Natural killer cell (primary cell): ENCODE results near the gene LRRC1. TPM values are rescaled to one million over a fixed set of nuclear protein-coding genes. Genes with fewer than 3 reads are reported as not detected.

Experiments
- ATAC-seq, 3 donors: fragments of 150-1000 bp in 2 of 3; fragments of 200-7000 bp in 1 of 3; cut with Tn5 transposase; 1 replicate in 1 of 3; 2 replicates in 2 of 3; pipeline ENCODE4 v1.10.0; 2021; ENCODE audit warnings: mild to moderate bottlenecking in 2 of 3, moderate library complexity in 2 of 3
- DNase-seq, 2 donors: peaks; one replicate each; pipeline versions ENCODE4 v3.0.0 to v3.0.0-alpha.2; 2013 to 2021; ENCODE audit warnings: mixed read lengths in 1 of 2
- H3K27ac ChIP-seq: one replicate; pipeline ENCODE4 v1.5.1; 2013; ENCODE audit warnings: mild to moderate bottlenecking, low read length
- H3K27me3 ChIP-seq: one replicate; pipeline ENCODE4 v1.6.1; 2013; ENCODE audit warnings: low read length; ENCODE audit not compliant: control insufficient read depth, insufficient read depth
- H3K36me3 ChIP-seq: one replicate; pipeline ENCODE4 v1.6.1; 2013; ENCODE audit warnings: low read length; ENCODE audit not compliant: control insufficient read depth, insufficient read depth
- H3K4me1 ChIP-seq: one replicate; pipeline ENCODE4 v1.6.1; 2013; ENCODE audit warnings: low read length; ENCODE audit not compliant: control insufficient read depth, insufficient read depth
- H3K4me3 ChIP-seq: one replicate; pipeline ENCODE4 v1.5.1; 2013; ENCODE audit warnings: low read length
- H3K9me3 ChIP-seq: one replicate; pipeline ENCODE4 v1.6.1; 2013; ENCODE audit warnings: low read length; ENCODE audit not compliant: control insufficient read depth, insufficient read depth
- H3K27ac Mint-ChIP-seq, 2 donors: one replicate each; pipeline ENCODE4 v1.8.0; 2022; ENCODE audit warnings: mild to moderate bottlenecking in 2 of 2, mixed read lengths in 2 of 2, moderate library complexity in 1 of 2
- H3K27me3 Mint-ChIP-seq, 2 donors: one replicate each; pipeline ENCODE4 v1.8.0; 2022; ENCODE audit warnings: low read depth in 2 of 2, mixed read lengths in 2 of 2
- H3K36me3 Mint-ChIP-seq: one replicate; pipeline ENCODE4 v1.8.0; 2022; ENCODE audit warnings: mixed read lengths
- H3K4me1 Mint-ChIP-seq, 2 donors: one replicate each; pipeline ENCODE4 v1.8.0; 2022; ENCODE audit warnings: mixed read lengths in 2 of 2
- H3K4me3 Mint-ChIP-seq: one replicate; pipeline ENCODE4 v1.8.0; 2022; ENCODE audit warnings: mild to moderate bottlenecking, moderate library complexity, mixed read lengths
- H3K9me3 Mint-ChIP-seq, 2 donors: one replicate each; pipeline ENCODE4 v1.8.0; 2022; ENCODE audit warnings: mixed read lengths in 2 of 2
- WGBS: methylation state at CpG from one replicate; pipeline ENCODE4 v1.1.7; 2013; ENCODE audit warnings: missing lambda C conversion rate; ENCODE audit not compliant: insufficient coverage; 5-methylcytosine and 5-hydroxymethylcytosine counted together
- intact Hi-C: fragments of 100-400 bp; cut with micrococcal nuclease; formaldehyde crosslinking; loops from one replicate; pipeline ENCODE4 v1.14.2; 2022
- total RNA-seq, 4 donors: library from RNA; stranded (reverse); fragments of 120-200 nt in 1 of 4; gene quantifications; one replicate each; pipeline versions ENCODE4 v1.2.3 to v1.2.4, GENCODE V29; 2013 to 2022
- TF ChIP-seq, protein P1 (sequence below): fragments of 200-600 bp; IDR thresholded peaks from one replicate; pipeline ENCODE4 v1.8.0; 2022; ENCODE audit warnings: antibody characterized with exemption

Gene LRRC1
- total RNA-seq, 3 donors from 2014 or later (not counting 1 experiment from before 2014, with no cell fraction given), result 2.0 to 5.6 (median 3.7) TPM

DNA sequence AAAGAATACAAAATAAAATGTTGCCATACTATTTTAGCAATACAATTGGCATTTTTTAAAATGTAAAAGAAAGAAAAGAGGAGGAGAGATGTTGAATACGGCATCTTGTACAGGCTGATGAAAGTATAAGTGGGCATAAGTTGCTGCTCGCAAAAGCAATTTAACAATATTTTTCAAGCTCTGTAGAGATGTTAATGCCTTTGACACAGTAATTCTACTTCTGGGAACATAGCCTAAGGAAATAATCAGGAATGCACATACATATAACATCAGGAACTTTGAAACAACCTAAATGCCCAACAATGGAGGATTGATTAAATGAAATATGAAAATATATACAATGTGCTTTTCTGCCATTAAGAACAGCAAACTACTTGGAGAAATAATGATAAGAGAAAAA, 80.2 kb downstream of the LRRC1 start:
- no peak overlapping the region for H3K27ac Mint-ChIP-seq
- Histone ChIP-seq H3K27me3 (no peaks in the 10 kb centered on the region), H3K27ac (no peak overlapping the region), H3K9me3 (peaks cover 4% of the 10 kb centered on the region), H3K4me3 (no peak overlapping the region), H3K36me3 (no peaks in the 10 kb centered on the region), H3K4me1 (no peaks in the 10 kb centered on the region)
- no peaks in the 10 kb centered on the region for H3K27me3 Mint-ChIP-seq
- H3K4me3 Mint-ChIP-seq, result no peak overlapping the region
- peaks cover 0 to 4% of the 10 kb centered on the region in 2 donors for H3K9me3 Mint-ChIP-seq
- WGBS, result 92% methylated on average over 2 of the region's 2 CpGs
- intact Hi-C loops, result no loop called here
- no peaks in the 10 kb centered on the region for H3K36me3 Mint-ChIP-seq
- TF ChIP-seq, protein P1, sequence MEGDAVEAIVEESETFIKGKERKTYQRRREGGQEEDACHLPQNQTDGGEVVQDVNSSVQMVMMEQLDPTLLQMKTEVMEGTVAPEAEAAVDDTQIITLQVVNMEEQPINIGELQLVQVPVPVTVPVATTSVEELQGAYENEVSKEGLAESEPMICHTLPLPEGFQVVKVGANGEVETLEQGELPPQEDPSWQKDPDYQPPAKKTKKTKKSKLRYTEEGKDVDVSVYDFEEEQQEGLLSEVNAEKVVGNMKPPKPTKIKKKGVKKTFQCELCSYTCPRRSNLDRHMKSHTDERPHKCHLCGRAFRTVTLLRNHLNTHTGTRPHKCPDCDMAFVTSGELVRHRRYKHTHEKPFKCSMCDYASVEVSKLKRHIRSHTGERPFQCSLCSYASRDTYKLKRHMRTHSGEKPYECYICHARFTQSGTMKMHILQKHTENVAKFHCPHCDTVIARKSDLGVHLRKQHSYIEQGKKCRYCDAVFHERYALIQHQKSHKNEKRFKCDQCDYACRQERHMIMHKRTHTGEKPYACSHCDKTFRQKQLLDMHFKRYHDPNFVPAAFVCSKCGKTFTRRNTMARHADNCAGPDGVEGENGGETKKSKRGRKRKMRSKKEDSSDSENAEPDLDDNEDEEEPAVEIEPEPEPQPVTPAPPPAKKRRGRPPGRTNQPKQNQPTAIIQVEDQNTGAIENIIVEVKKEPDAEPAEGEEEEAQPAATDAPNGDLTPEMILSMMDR, result no peak
- no peaks in the 10 kb centered on the region for H3K4me1 Mint-ChIP-seq
- ATAC-seq (no peak), DNase-seq (no peak)

DNA sequence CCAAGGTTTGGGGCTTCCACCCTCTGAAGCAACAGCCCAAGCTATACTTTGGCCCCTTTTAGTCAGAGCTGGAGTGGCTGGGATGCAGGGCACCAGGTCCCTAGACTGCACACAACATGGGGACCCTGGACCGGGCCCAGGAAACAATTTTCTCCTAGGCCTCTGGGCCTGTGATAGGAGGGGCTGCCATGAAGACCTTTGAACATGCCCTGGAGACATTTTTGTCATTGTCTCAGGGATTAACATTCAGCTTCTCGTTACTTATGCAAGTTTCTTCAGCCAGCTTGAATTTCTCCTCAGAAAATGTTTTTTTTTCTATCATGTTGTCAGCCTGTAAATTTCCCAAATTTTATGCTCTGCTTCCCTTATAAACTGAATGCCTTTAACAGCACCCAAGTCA, 82.3 kb downstream of the LRRC1 start:
- intact Hi-C loops, result no loop called here
- ATAC-seq (no peak), DNase-seq (no peak)
- peaks cover 0 to 4% of the 10 kb centered on the region in 2 donors for H3K9me3 Mint-ChIP-seq
- TF ChIP-seq, protein P1, result no peak
- no peak overlapping the region for H3K27ac Mint-ChIP-seq
- Histone ChIP-seq H3K36me3 (no peaks in the 10 kb centered on the region), H3K9me3 (peaks cover 4% of the 10 kb centered on the region), H3K27me3 (no peaks in the 10 kb centered on the region), H3K4me3 (no peak overlapping the region), H3K27ac (no peak overlapping the region), H3K4me1 (no peaks in the 10 kb centered on the region)
- no peaks in the 10 kb centered on the region for H3K4me1 Mint-ChIP-seq
- H3K4me3 Mint-ChIP-seq, result no peak overlapping the region
- H3K36me3 Mint-ChIP-seq, result no peaks in the 10 kb centered on the region
- H3K27me3 Mint-ChIP-seq, result no peaks in the 10 kb centered on the region
- WGBS, result 93% methylated on average over 2 of the region's 2 CpGs

DNA sequence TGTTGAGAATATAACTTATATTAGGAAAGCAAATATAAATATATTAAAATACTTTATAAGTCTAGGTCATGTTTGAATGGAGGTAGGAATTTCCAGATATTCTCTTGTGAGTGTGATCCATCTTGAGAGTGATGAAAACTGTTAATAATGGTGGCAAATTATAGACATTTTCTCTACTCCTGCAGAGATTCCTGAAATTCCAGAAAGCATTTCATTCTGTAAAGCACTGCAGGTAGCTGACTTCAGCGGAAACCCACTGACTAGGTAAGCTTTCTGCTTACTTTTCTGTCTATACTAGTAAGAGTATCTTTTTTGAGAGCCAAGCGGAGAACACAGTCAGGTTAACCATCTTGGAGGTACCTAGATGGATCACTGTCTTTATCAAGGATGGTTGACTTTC, 84.0 kb downstream of the LRRC1 start:
- H3K4me1 Mint-ChIP-seq, result no peaks in the 10 kb centered on the region
- H3K9me3 Mint-ChIP-seq, result peaks cover 0 to 4% of the 10 kb centered on the region in 2 donors
- Histone ChIP-seq H3K4me3 (no peak overlapping the region), H3K36me3 (no peaks in the 10 kb centered on the region), H3K4me1 (no peaks in the 10 kb centered on the region), H3K9me3 (peaks cover 4% of the 10 kb centered on the region), H3K27me3 (no peaks in the 10 kb centered on the region), H3K27ac (no peak overlapping the region)
- 100% methylated on average over 2 of the region's 2 CpGs for WGBS
- intact Hi-C loops, result no loop called here
- TF ChIP-seq, protein P1, result no peak
- no peak overlapping the region for H3K27ac Mint-ChIP-seq
- H3K27me3 Mint-ChIP-seq, result no peaks in the 10 kb centered on the region
- ATAC-seq (no peak), DNase-seq (no peak)
- H3K36me3 Mint-ChIP-seq, result no peaks in the 10 kb centered on the region
- H3K4me3 Mint-ChIP-seq, result no peak overlapping the region

DNA sequence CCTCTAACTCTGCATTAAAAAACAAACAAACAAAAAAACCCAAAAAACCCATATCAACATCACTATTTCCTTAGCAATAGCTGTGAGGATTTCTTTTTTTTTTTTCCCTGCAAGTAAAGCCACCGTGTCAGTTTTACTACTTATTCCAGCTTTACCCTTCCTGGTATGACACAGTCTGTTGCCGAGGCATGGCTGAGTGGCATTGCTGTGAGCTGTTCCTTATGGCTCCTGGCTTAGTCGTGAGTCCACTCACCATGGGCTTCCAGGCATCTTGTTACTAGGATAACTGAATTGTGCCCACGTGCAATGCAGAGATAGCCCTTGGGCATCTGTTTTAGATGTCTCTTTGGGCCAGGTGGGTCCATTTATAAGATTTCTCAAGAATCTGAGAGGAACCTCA, 84.8 kb downstream of the LRRC1 start:
- Mint-ChIP-seq H3K4me1 (no peaks in the 10 kb centered on the region), H3K4me3 (no peak overlapping the region), H3K27ac (no peak overlapping the region), H3K9me3 (peaks cover 0 to 4% of the 10 kb centered on the region in 2 donors), H3K27me3 (no peaks in the 10 kb centered on the region), H3K36me3 (no peaks in the 10 kb centered on the region)
- 71% methylated on average over 4 of the region's 4 CpGs for WGBS
- Histone ChIP-seq H3K9me3 (peaks cover 4% of the 10 kb centered on the region), H3K27ac (no peak overlapping the region), H3K4me1 (no peaks in the 10 kb centered on the region), H3K27me3 (no peaks in the 10 kb centered on the region), H3K4me3 (no peak overlapping the region), H3K36me3 (no peaks in the 10 kb centered on the region)
- intact Hi-C loops, result no loop called here
- TF ChIP-seq, protein P1, result no peak
- DNase-seq (no peak), ATAC-seq (no peak)
